IMR-90 (cell line): ENCODE measurements around the gene PAF1. TPM values are rescaled to one million over a fixed set of nuclear protein-coding genes. Genes with fewer than 3 reads are reported as not detected.

ENCODE experiments used
- ATAC-seq: fragments of 200-7000 bp; cut with Tn5 transposase; 2 replicates; pipeline ENCODE4 v1.9.1; 2020; ENCODE audit warnings: low read depth, mild to moderate bottlenecking, moderate library complexity
- BruUV-seq: library from RNA; stranded (reverse); fragments of 400-500 nt; replicated peaks from 2 replicates; lab custom pipeline; 2021; lab: Mats Ljungman, UMichigan
- CTCF ChIA-PET: fragments of 300-600 bp; formaldehyde crosslinking; extraction: SDS; loops from one replicate; lab custom pipeline; 2021; ENCODE audit warnings: antibody characterized with exemption; lab: Yijun Ruan, JAX
- POLR2A ChIA-PET: fragments of 300-600 bp; sonication (Branson Sonifier 250); formaldehyde crosslinking; loops from one replicate; lab custom pipeline; 2022; ENCODE audit warnings: antibody characterized with exemption; ENCODE audit not compliant: unreplicated experiment; lab: Charles Lee
- DNase-seq: peaks from one replicate; pipeline ENCODE4 v3.0.0; 2013
- H2AFZ ChIP-seq: replicated peaks from 2 replicates; pipeline ENCODE3; 2013; ENCODE audit warnings: low read length, mild to moderate bottlenecking; ENCODE audit not compliant: poor library complexity
- H2AK5ac ChIP-seq: 2 replicates; pipeline ENCODE4 v1.6.1; 2013; ENCODE audit warnings: low read depth, low read length, inconsistent platforms
- H2AK9ac ChIP-seq: replicated peaks from 2 replicates; pipeline ENCODE3; 2013; ENCODE audit warnings: mild to moderate bottlenecking, low read depth, low read length, moderate library complexity; ENCODE audit not compliant: poor library complexity
- H2BK120ac ChIP-seq: 2 replicates; pipeline ENCODE4 v1.6.1; 2013; ENCODE audit warnings: low read depth, low read length, inconsistent platforms
- H2BK15ac ChIP-seq: 3 replicates; pipeline ENCODE4 v1.6.1; 2013; ENCODE audit warnings: low read depth, low read length, inconsistent platforms
- H2BK20ac ChIP-seq: 2 replicates; pipeline ENCODE4 v1.6.1; 2013; ENCODE audit warnings: low read depth, mild to moderate bottlenecking, inconsistent platforms, low read length, moderate library complexity
- H2BK5ac ChIP-seq: 2 replicates; pipeline ENCODE4 v1.6.1; 2013; ENCODE audit warnings: mild to moderate bottlenecking, low read depth, low read length, inconsistent platforms; ENCODE audit not compliant: poor library complexity, severe bottlenecking
- H3K14ac ChIP-seq: replicated peaks from 2 replicates; pipeline ENCODE4 v1.6.1; 2013; ENCODE audit warnings: low read depth, low read length, inconsistent platforms
- H3K18ac ChIP-seq: 2 replicates; pipeline ENCODE4 v1.6.1; 2013; ENCODE audit warnings: low read depth, low read length, control low read depth
- H3K23ac ChIP-seq: 2 replicates; pipeline ENCODE4 v1.6.1; 2013; ENCODE audit warnings: low read depth, low read length, inconsistent platforms
- H3K27ac ChIP-seq: 2 replicates; pipeline ENCODE4 v1.5.1; 2013; ENCODE audit warnings: mild to moderate bottlenecking, control low read depth, low read length; ENCODE audit not compliant: insufficient read depth
- H3K27me3 ChIP-seq: 2 replicates; pipeline ENCODE4 v1.6.1; 2013; ENCODE audit warnings: low read length; ENCODE audit not compliant: control insufficient read depth, insufficient read depth
- H3K36me3 ChIP-seq: 2 replicates; pipeline ENCODE4 v1.6.1; 2013; ENCODE audit warnings: low read length, mixed read lengths; ENCODE audit not compliant: control insufficient read depth, insufficient read depth
- H3K4ac ChIP-seq: 2 replicates; pipeline ENCODE4 v1.6.1; 2013; ENCODE audit warnings: low read depth, low read length, inconsistent platforms
- H3K4me1 ChIP-seq: 2 replicates; pipeline ENCODE4 v1.6.1; 2013; ENCODE audit warnings: low read length, mixed read lengths; ENCODE audit not compliant: control insufficient read depth, insufficient read depth
- H3K4me2 ChIP-seq: 2 replicates; pipeline ENCODE4 v1.6.1; 2013; ENCODE audit warnings: low read depth, mild to moderate bottlenecking, control low read depth, low read length, moderate library complexity
- H3K4me3 ChIP-seq: 2 replicates; pipeline ENCODE4 v1.5.1; 2013; ENCODE audit warnings: low read depth, mild to moderate bottlenecking, control low read depth, low read length, moderate library complexity; ENCODE audit not compliant: insufficient read depth
- H3K56ac ChIP-seq: 2 replicates; pipeline ENCODE4 v1.6.1; 2013; ENCODE audit warnings: low read length, inconsistent platforms; ENCODE audit not compliant: insufficient read depth; ENCODE audit errors: extremely low read depth
- H3K79me1 ChIP-seq, 2 experiments: 2 replicates each; pipeline ENCODE4 v1.6.1; 2013; ENCODE audit warnings: low read length in 2 of 2, inconsistent platforms in 1 of 2, low read depth in 1 of 2
- H3K9ac ChIP-seq: 2 replicates; pipeline ENCODE4 v1.6.1; 2013; ENCODE audit warnings: low read depth, low read length, control low read depth
- H3K9me1 ChIP-seq: 2 replicates; pipeline ENCODE4 v1.6.1; 2013; ENCODE audit warnings: low read length, inconsistent platforms; ENCODE audit not compliant: insufficient read depth
- H3K9me3 ChIP-seq: 2 replicates; pipeline ENCODE4 v1.6.1; 2013; ENCODE audit warnings: low read length; ENCODE audit not compliant: control insufficient read depth, insufficient read depth
- H4K20me1 ChIP-seq: 2 replicates; pipeline ENCODE4 v1.6.1; 2013; ENCODE audit warnings: low read length, inconsistent platforms; ENCODE audit not compliant: insufficient read depth
- H4K5ac ChIP-seq: 2 replicates; pipeline ENCODE4 v1.6.1; 2013; ENCODE audit warnings: mild to moderate bottlenecking, low read depth, low read length, control low read depth
- H4K8ac ChIP-seq, 2 experiments: 2 replicates each; pipeline ENCODE4 v1.6.1; 2013; ENCODE audit warnings: low read depth in 2 of 2, low read length in 2 of 2, control low read depth in 1 of 2, inconsistent platforms in 1 of 2
- H4K91ac ChIP-seq: 2 replicates; pipeline ENCODE4 v1.6.1; 2013; ENCODE audit warnings: low read depth, low read length, inconsistent platforms; ENCODE audit not compliant: insufficient read depth
- BHLHE40 ChIP-seq: fragments of 150-350 bp; IDR thresholded peaks from 2 replicates; pipeline ENCODE4 v1.6.1; 2016; ENCODE audit warnings: mild to moderate bottlenecking, low read depth, low read length
- CEBPB ChIP-seq: IDR thresholded peaks from 2 replicates; pipeline ENCODE4 v1.6.1; 2012; ENCODE audit warnings: low read depth, low read length, improper control_type of control experiment
- CHD1 ChIP-seq: IDR thresholded peaks from 2 replicates; pipeline ENCODE4 v1.6.1; 2012; ENCODE audit warnings: low read depth, low read length, improper control_type of control experiment
- CTCF ChIP-seq: conservative IDR thresholded peaks from 2 replicates; pipeline ENCODE4 v1.5.1; 2012; ENCODE audit warnings: mild to moderate bottlenecking, low read depth, low read length, improper control_type of control experiment
- FOS ChIP-seq: fragments of 150-350 bp; IDR thresholded peaks from 2 replicates; pipeline ENCODE4 v1.6.1; 2016; ENCODE audit warnings: low read depth, low read length
- MAFK ChIP-seq: IDR thresholded peaks from 2 replicates; pipeline ENCODE4 v1.6.1; 2012; ENCODE audit warnings: low read depth, low read length, improper control_type of control experiment
- MAZ ChIP-seq: IDR thresholded peaks from 2 replicates; pipeline ENCODE4 v1.6.1; 2012; ENCODE audit warnings: low read depth, mild to moderate bottlenecking, low read length, improper control_type of control experiment, moderate library complexity, borderline replicate concordance
- MXI1 ChIP-seq: IDR thresholded peaks from 2 replicates; pipeline ENCODE4 v1.6.1; 2012; ENCODE audit warnings: low read depth, mild to moderate bottlenecking, low read length, moderate library complexity, borderline replicate concordance
- NFE2L2 ChIP-seq: fragments of 150-350 bp; IDR thresholded peaks from 2 replicates; pipeline ENCODE4 v1.6.1; 2016; ENCODE audit warnings: low read depth, mild to moderate bottlenecking, low read length
- POLR2A ChIP-seq: IDR thresholded peaks from 2 replicates; pipeline ENCODE4 v1.6.1; 2012; ENCODE audit warnings: mild to moderate bottlenecking, low read depth, low read length
- RAD21 ChIP-seq: IDR thresholded peaks from 2 replicates; pipeline ENCODE4 v1.6.1; 2012; ENCODE audit warnings: low read length, improper control_type of control experiment
- RCOR1 ChIP-seq: IDR thresholded peaks from 2 replicates; pipeline ENCODE4 v1.6.1; 2012; ENCODE audit warnings: mild to moderate bottlenecking, low read length, improper control_type of control experiment; ENCODE audit not compliant: insufficient replicate concordance
- RFX5 ChIP-seq: IDR thresholded peaks from 2 replicates; pipeline ENCODE4 v1.8.0; 2012; ENCODE audit warnings: low read depth, mild to moderate bottlenecking, low read length, moderate library complexity
- SMC3 ChIP-seq: fragments of 150-350 bp; IDR thresholded peaks from 2 replicates; pipeline ENCODE4 v1.6.1; 2016; ENCODE audit warnings: low read depth, mild to moderate bottlenecking, antibody characterized with exemption, low read length, moderate library complexity
- USF2 ChIP-seq: fragments of 150-350 bp; IDR thresholded peaks from 2 replicates; pipeline ENCODE4 v1.6.1; 2017; ENCODE audit warnings: mild to moderate bottlenecking, antibody characterized with exemption, low read length, low read depth
- WGBS, 2 experiments: methylation state at CpG; one replicate each; pipeline versions ENCODE4 v1.1.5 to v1.1.7; 2013; ENCODE audit warnings: missing lambda C conversion rate in 2 of 2; ENCODE audit not compliant: insufficient read length in 1 of 2; ENCODE audit errors: extremely low coverage in 2 of 2; 5-methylcytosine and 5-hydroxymethylcytosine counted together
- dilution Hi-C: fragments of 300-500 bp; cut with HindIII; formaldehyde crosslinking; loops from one replicate; pipeline ENCODE4 v1.14.3; 2018; ENCODE audit warnings: low sequenced_read_pairs; ENCODE audit not compliant: unreplicated experiment
- in situ Hi-C: fragments of 300-500 bp; cut with MboI; formaldehyde crosslinking; loops from 3 replicates; pipeline ENCODE4 v1.14.3; 2019; ENCODE audit warnings: low sequenced_read_pairs, inconsistent platforms, mixed read lengths
- intact Hi-C: fragments of 100-400 bp; cut with micrococcal nuclease; formaldehyde crosslinking; loops from 2 replicates; pipeline ENCODE4 v1.10.0; 2022
- polyA plus RNA-seq, 3 experiments: library from polyadenylated mRNA; depleted of rRNA; stranded (reverse); fragments of >200 nt; gene quantifications; 2 replicates each; pipeline ENCODE4 v1.2.3, GENCODE V29; 2012; ENCODE audit warnings: low replicate concordance in 1 of 3
- total RNA-seq: library from RNA; depleted of rRNA; stranded (reverse); fragments of >200 nt; gene quantifications from 2 replicates; pipeline ENCODE4 v1.2.3, GENCODE V29; 2012
- TF ChIP-seq, protein P1 (sequence below): fragments of 150-350 bp; IDR thresholded peaks from 2 replicates; pipeline ENCODE4 v1.6.1; 2016; ENCODE audit warnings: low read depth, mild to moderate bottlenecking, low read length, moderate library complexity, borderline replicate concordance

Gene PAF1
- total and polyA plus RNA-seq, 2 of the 4 experiments (the other 2 are of a cell fraction), result 45.7 to 54.3 TPM

GRCh38 chr19:39365531-39365930, 25.4 kb downstream of the PAF1 start:
- Histone ChIP-seq H4K8ac (no peak overlapping the region), H2BK5ac (no peak overlapping the region), H2AK5ac (no peak overlapping the region), H3K27me3 (no peaks in the 10 kb centered on the region), H3K9me3 (no peaks in the 10 kb centered on the region), H3K27ac (no peak overlapping the region), H3K79me1 (peaks cover 21 to 66% of the 10 kb centered on the region in 2 experiments), H3K4me1 (peaks cover 25% of the 10 kb centered on the region), H3K14ac (no peak overlapping the region), H2BK15ac (no peak overlapping the region), H3K23ac (no peak overlapping the region), H3K36me3 (peaks cover 28% of the 10 kb centered on the region), H3K4me2 (no peak overlapping the region), H3K9ac (no peak overlapping the region), H3K18ac (no peak overlapping the region), H3K56ac (no peak overlapping the region), H2BK20ac (no peak overlapping the region), H3K4ac (no peak overlapping the region), H3K9me1 (peaks cover 22% of the 10 kb centered on the region), H4K91ac (no peak overlapping the region), H4K5ac (no peak overlapping the region), H2AFZ (no peak overlapping the region), H3K4me3 (no peak overlapping the region), H2BK120ac (no peak overlapping the region), H2AK9ac (no peak overlapping the region), H4K20me1 (peaks cover 15% of the 10 kb centered on the region; the same call in 1 of the 2 replicates)
- WGBS, 2 experiments, result no CpG with 5 or more reads among the region's 1 CpG
- POLR2A ChIA-PET, result no interaction called here
- in situ Hi-C loops (no loop called here), intact Hi-C loops (no loop called here), dilution Hi-C loops (no loop called here)
- ATAC-seq (no peak), DNase-seq (no peak)
- CTCF ChIA-PET, result no interaction called here
- BruUV-seq, result no TSS peak
- TF ChIP-seq CHD1 (no peak), RFX5 (no peak), FOS (no peak), SMC3 (no peak), MXI1 (no peak), RCOR1 (no peak), POLR2A (no peak), MAZ (no peak), CTCF (no peak), BHLHE40 (no peak), MAFK (no peak), CEBPB (no peak), NFE2L2 (no peak), RAD21 (no peak), USF2 (no peak)
- TF ChIP-seq, protein P1, sequence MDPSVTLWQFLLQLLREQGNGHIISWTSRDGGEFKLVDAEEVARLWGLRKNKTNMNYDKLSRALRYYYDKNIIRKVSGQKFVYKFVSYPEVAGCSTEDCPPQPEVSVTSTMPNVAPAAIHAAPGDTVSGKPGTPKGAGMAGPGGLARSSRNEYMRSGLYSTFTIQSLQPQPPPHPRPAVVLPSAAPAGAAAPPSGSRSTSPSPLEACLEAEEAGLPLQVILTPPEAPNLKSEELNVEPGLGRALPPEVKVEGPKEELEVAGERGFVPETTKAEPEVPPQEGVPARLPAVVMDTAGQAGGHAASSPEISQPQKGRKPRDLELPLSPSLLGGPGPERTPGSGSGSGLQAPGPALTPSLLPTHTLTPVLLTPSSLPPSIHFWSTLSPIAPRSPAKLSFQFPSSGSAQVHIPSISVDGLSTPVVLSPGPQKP, result no peak
